ENCODE data around the gene WDR43. TPM values are rescaled to one million over a fixed set of nuclear protein-coding genes. Genes with fewer than 3 reads are reported as not detected.

The WDR43 gene
- total and polyA plus RNA-seq, 9 of the 15 experiments (the other 6 are each of a cell fraction or from before 2014, with no cell fraction given), result 34.6 to 197 (median 105) TPM

DNA sequence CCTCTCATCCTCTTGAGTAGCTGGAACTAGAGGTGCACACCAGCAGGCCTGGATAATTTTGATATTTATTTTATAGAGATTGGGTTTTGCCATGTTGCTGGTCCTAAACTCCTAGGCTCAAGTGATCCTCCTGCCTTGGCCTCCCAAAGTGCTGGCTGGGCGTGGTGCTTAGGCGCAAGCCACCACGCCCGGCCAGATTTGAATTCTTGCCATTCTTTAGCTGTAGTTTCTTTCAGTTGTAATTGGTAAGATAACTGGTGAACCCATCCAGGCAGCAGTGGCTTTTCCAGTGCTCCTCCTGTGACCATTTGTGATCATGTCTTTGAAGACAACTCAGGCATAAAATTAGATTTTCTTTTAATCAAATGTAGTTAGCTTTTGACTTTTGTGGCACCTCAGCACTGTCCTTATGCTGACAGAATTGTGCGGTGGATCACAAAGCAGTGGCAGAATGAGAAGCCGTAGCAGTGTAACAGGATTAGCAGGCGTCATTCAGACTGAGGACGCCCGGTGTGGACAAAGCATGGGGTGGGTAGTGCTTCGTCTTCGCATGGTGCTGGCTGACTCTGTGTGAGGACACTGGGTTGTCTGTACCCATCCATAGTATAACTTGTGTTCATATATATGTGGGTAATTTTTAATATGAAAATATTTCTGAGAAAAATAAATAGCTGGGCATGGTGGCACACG, 56.6 kb downstream of the WDR43 start:
- H3K36me3 ChIP-seq (ENCODE audit: control insufficient read depth, insufficient read depth, low read length), result peaks cover 30% of the 10 kb centered on the region

More for the DNA sequence above, 56.6 kb downstream of the WDR43 start:
- TF ChIP-seq ZNF764 (CRISPR knock-in tag; IDR thresholded peaks at IDR 0.05; ENCODE audit: low read depth) (no peak), RFX1 (IDR thresholded peaks at IDR 0.05) (no peak), POLR2B (IDR thresholded peaks at IDR 0.05; ENCODE audit: low read depth, partially characterized antibody) (no peak)
- DNase-seq (ENCODE audit: extremely low read depth in 1 of 4, low spot score in 3 of 4) (no peak), ATAC-seq (no peak), FAIRE-seq (no peak)
- Histone ChIP-seq H3K27me3 (ENCODE audit: control insufficient read depth in 2 of 2, insufficient read depth in 2 of 2, low read length in 2 of 2) (no peaks in the 10 kb centered on the region), H3K27ac (ENCODE audit: extremely low read depth, low read depth, low read length) (no peak overlapping the region), H3K9me3 (replicated peaks; ENCODE audit: control insufficient read depth, insufficient read depth, low read depth, low read length) (peaks cover 3% of the 10 kb centered on the region), H3K9me1 (ENCODE audit: control insufficient read depth, insufficient read depth, low read length) (no peaks in the 10 kb centered on the region), H4K20me1 (replicated peaks; ENCODE audit: control insufficient read depth, insufficient read depth, low read length) (no peaks in the 10 kb centered on the region), H3K4me2 (ENCODE audit: insufficient read depth, low read length) (no peak overlapping the region), H2AFZ (ENCODE audit: low read depth, low read length) (no peak overlapping the region), H3K9ac (ENCODE audit: insufficient read depth in 1 of 2, low read depth in 2 of 2, low read length in 2 of 2) (no peak overlapping the region), H3K4me3 (no peak overlapping the region), H3K4me1 (replicated peaks in 1 of 2; ENCODE audit: control insufficient read depth in 2 of 2, insufficient read depth in 2 of 2, low read length in 2 of 2) (peaks cover 6 to 10% of the 10 kb centered on the region in 2 experiments; a peak in 4 of 5 replicates), H3K79me2 (ENCODE audit: control insufficient read depth, insufficient read depth, low read length) (no peaks in the 10 kb centered on the region)
- in situ Hi-C loops (cut with MboI), result loop anchor here (25.0 kb wide), 1 partner anchor 1111 kb away; no protein-coding TSS in a partner anchor
- intact Hi-C loops (cut with micrococcal nuclease), result loop anchor here (10.0 kb wide), 3 partner anchors 356 to 1124 kb away; no protein-coding TSS in a partner anchor
- CTCF ChIA-PET (ENCODE audit: low intra/inter-chr PET ratio), result interaction anchor here (3.9 kb wide), 1 partner anchor 130 kb away, joined by 18 read pairs; no protein-coding TSS in a partner anchor
- BruUV-seq (replicated peaks), result no TSS peak
- WGBS (ENCODE audit: insufficient coverage, low coverage, missing lambda C conversion rate), result 73% methylated on average over 12 of the region's 12 CpGs
- POLR2A ChIA-PET, result interaction anchor here (0.8 kb wide), 1 partner anchor 112 kb away, joined by 3 read pairs; no protein-coding TSS in a partner anchor
